Measurements from ENCODE around the gene WDR77. TPM values are rescaled to one million over a fixed set of nuclear protein-coding genes. Genes with fewer than 3 reads are reported as not detected.

WDR77 gene
- total and polyA plus RNA-seq, 2 of the 13 experiments (the other 11 are each of a cell fraction or from before 2014, with no cell fraction given): 90.6 to 108 TPM

DNA sequence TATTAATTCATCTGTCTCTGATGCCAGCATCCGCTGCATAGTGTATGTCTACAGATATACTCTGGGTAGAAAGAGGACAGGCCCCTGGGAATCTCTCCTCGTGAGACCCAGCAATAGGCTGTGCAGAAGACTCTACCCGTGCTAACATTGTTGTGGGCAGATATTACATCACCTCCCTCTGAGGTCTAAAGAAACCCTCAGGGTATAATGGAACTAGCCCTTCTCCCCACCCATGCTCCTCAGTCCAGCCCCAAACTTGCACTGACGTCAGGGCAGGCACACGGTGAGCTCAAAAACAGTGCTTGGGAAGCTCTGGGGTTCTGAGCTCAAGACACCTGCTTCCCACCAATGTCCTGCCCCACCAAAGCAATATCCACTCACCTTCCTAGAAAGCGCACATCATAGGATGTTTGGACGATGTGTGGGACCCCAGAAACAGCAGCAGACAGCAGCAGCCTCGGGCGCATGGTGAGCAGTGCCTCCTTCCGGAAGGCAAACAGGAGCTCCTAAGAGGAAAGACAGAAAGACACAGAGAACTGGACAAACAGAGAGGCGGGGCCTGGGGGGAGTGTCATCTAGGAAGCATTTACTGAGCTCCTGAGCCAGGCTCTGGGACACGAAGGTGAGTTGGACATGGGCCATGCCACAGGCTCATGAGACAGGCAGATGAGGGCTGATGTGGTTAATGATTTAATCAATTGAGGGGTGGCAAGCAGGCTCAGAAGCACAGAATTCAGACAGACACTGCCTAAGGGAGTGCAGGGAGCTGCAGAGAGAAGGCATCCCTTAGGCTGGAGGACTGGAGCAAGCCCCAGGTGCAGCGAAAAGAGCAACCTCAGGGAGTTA is 26.3 kb downstream of the WDR77 start (continued):
- TF ChIP-seq AHDC1 (CRISPR knock-in tag; IDR thresholded peaks at IDR 0.05; ENCODE audit: borderline replicate concordance): no peak
- no peak for TF ChIP-seq NFYC (CRISPR knock-in tag; IDR thresholded peaks at IDR 0.05)
- peak; percentile 41; the same call in 1 of the 2 replicates for TF ChIP-seq ZNF350 (CRISPR knock-in tag; IDR thresholded peaks at IDR 0.05; ENCODE audit: borderline replicate concordance, low read depth)
- TF ChIP-seq DR1 (CRISPR knock-in tag; IDR thresholded peaks at IDR 0.05): no peak
- no peak for TF ChIP-seq CC2D1A (CRISPR knock-in tag; IDR thresholded peaks at IDR 0.05)
- TF ChIP-seq FUBP1 (CRISPR knock-in tag; IDR thresholded peaks at IDR 0.05; ENCODE audit: borderline replicate concordance): no peak; the same call in 1 of the 2 replicates
- TF ChIP-seq WIZ (CRISPR knock-in tag; IDR thresholded peaks at IDR 0.05): no peak
- TF ChIP-seq ZNF335 (CRISPR knock-in tag; IDR thresholded peaks at IDR 0.05): no peak
- TF ChIP-seq HNF4G (IDR thresholded peaks at IDR 0.05; ENCODE audit: borderline replicate concordance, low read depth, low read length): no peak
- no peak for TF ChIP-seq HNF4G (CRISPR knock-in tag; IDR thresholded peaks at IDR 0.05; ENCODE audit: borderline replicate concordance, low read depth)
- TF ChIP-seq ZZZ3 (CRISPR knock-in tag; IDR thresholded peaks at IDR 0.05; ENCODE audit: borderline replicate concordance): no peak
- TF ChIP-seq, protein P1, sequence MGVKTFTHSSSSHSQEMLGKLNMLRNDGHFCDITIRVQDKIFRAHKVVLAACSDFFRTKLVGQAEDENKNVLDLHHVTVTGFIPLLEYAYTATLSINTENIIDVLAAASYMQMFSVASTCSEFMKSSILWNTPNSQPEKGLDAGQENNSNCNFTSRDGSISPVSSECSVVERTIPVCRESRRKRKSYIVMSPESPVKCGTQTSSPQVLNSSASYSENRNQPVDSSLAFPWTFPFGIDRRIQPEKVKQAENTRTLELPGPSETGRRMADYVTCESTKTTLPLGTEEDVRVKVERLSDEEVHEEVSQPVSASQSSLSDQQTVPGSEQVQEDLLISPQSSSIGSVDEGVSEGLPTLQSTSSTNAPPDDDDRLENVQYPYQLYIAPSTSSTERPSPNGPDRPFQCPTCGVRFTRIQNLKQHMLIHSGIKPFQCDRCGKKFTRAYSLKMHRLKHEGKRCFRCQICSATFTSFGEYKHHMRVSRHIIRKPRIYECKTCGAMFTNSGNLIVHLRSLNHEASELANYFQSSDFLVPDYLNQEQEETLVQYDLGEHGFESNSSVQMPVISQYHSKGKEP (CRISPR knock-in tag; IDR thresholded peaks at IDR 0.05): no peak
- no peak for TF ChIP-seq ZMAT3 (CRISPR knock-in tag; conservative IDR thresholded peaks at IDR 0.05)
- no peak for TF ChIP-seq RXRA (CRISPR knock-in tag; IDR thresholded peaks at IDR 0.05)
- no peak for TF ChIP-seq ZEB1 (IDR thresholded peaks at IDR 0.05; ENCODE audit: insufficient replicate concordance, low read depth)
- no peak for TF ChIP-seq ZFAT (CRISPR knock-in tag; conservative IDR thresholded peaks at IDR 0.05)
- TF ChIP-seq KLF6 (CRISPR knock-in tag; IDR thresholded peaks at IDR 0.05): no peak
- TF ChIP-seq TBX2 (CRISPR knock-in tag; IDR thresholded peaks at IDR 0.05; ENCODE audit: borderline replicate concordance): peak; percentile 49; the same call in 1 of the 2 replicates
- no peak for TF ChIP-seq ZNF616 (CRISPR knock-in tag; IDR thresholded peaks at IDR 0.05; ENCODE audit: low read depth)
- TF ChIP-seq ZNF510 (CRISPR knock-in tag; IDR thresholded peaks at IDR 0.05; ENCODE audit: low read depth): no peak
- no peak for TF ChIP-seq KLF12 (CRISPR knock-in tag; IDR thresholded peaks at IDR 0.05; ENCODE audit: borderline replicate concordance)

Data from HepG2 (cell line).